Ectodermal cell (in vitro differentiated cells): Measurements from ENCODE around the gene RAB11FIP3.

Experiments
- H3K27ac ChIP-seq: 2 replicates; pipeline ENCODE4 v1.7.0; 2013; ENCODE audit warnings: mild to moderate bottlenecking, low read depth, low read length; ENCODE audit not compliant: insufficient read depth, poor library complexity, severe bottlenecking
- H3K27me3 ChIP-seq: 2 replicates; pipeline ENCODE4 v1.7.0; 2013; ENCODE audit warnings: mild to moderate bottlenecking, low read length; ENCODE audit not compliant: insufficient read depth, control insufficient read depth, poor library complexity, severe bottlenecking
- H3K36me3 ChIP-seq: one replicate; pipeline ENCODE4 v1.7.0; 2013; ENCODE audit warnings: low read length; ENCODE audit not compliant: control insufficient read depth, insufficient read depth
- H3K4me1 ChIP-seq: one replicate; pipeline ENCODE4 v1.7.0; 2013; ENCODE audit warnings: low read length; ENCODE audit not compliant: control insufficient read depth, insufficient read depth
- H3K4me3 ChIP-seq: 2 replicates; pipeline ENCODE4 v1.7.0; 2013; ENCODE audit warnings: low read depth, low read length, control low read depth; ENCODE audit not compliant: insufficient read depth
- H3K9me3 ChIP-seq: 2 replicates; pipeline ENCODE4 v1.7.0; 2013; ENCODE audit warnings: mild to moderate bottlenecking, low read length, moderate library complexity; ENCODE audit not compliant: control insufficient read depth
- WGBS, 2 experiments: methylation state at CpG; one replicate each; pipeline ENCODE4 v1.1.7; 2013; ENCODE audit warnings: missing lambda C conversion rate in 2 of 2; 5-methylcytosine and 5-hydroxymethylcytosine counted together

Gene RAB11FIP3

GRCh38 chr16:534856-535445 is 109.5 kb downstream of the RAB11FIP3 start:
- Histone ChIP-seq H3K27ac (no peak overlapping the region), H3K36me3 (no peaks in the 10 kb centered on the region), H3K4me3 (no peak overlapping the region), H3K27me3 (no peaks in the 10 kb centered on the region), H3K4me1 (peaks cover 9% of the 10 kb centered on the region), H3K9me3 (no peaks in the 10 kb centered on the region)
- WGBS, 2 experiments, result 95 to 96% methylated on average over 27 of the region's 27 CpGs

GRCh38 chr16:535446-536405 is 110.3 kb downstream of the RAB11FIP3 start:
- Histone ChIP-seq H3K27me3 (no peaks in the 10 kb centered on the region), H3K4me3 (no peak overlapping the region), H3K36me3 (no peaks in the 10 kb centered on the region), H3K9me3 (no peaks in the 10 kb centered on the region), H3K4me1 (peaks cover 8% of the 10 kb centered on the region), H3K27ac (no peak overlapping the region)
- 95% methylated on average over 39 of the region's 39 CpGs for WGBS, 2 experiments

GRCh38 chr16:536746-537145 is 111.3 kb downstream of the RAB11FIP3 start:
- no peaks in the 10 kb centered on the region for H3K27me3 ChIP-seq
- 96 to 97% methylated on average over 17 of the region's 17 CpGs for WGBS, 2 experiments
- no peaks in the 10 kb centered on the region for H3K9me3 ChIP-seq
- H3K36me3 ChIP-seq, result no peaks in the 10 kb centered on the region
- H3K4me3 ChIP-seq, result no peak overlapping the region
- H3K4me1 ChIP-seq, result peaks cover 8% of the 10 kb centered on the region
- H3K27ac ChIP-seq, result no peak overlapping the region

GRCh38 chr16:537415-538335 is 112.2 kb downstream of the RAB11FIP3 start:
- Histone ChIP-seq H3K27me3 (no peaks in the 10 kb centered on the region), H3K4me1 (peaks cover 8% of the 10 kb centered on the region), H3K4me3 (no peak overlapping the region), H3K27ac (no peak overlapping the region), H3K36me3 (no peaks in the 10 kb centered on the region), H3K9me3 (no peaks in the 10 kb centered on the region)
- WGBS, 2 experiments, result 95 to 97% methylated on average over 60 of the region's 60 CpGs

GRCh38 chr16:539901-540530 is 114.6 kb downstream of the RAB11FIP3 start:
- Histone ChIP-seq H3K27me3 (no peaks in the 10 kb centered on the region), H3K4me1 (peaks cover 6% of the 10 kb centered on the region), H3K4me3 (no peak overlapping the region), H3K27ac (no peak overlapping the region), H3K36me3 (no peaks in the 10 kb centered on the region), H3K9me3 (no peaks in the 10 kb centered on the region)
- WGBS, 2 experiments, result 94 to 95% methylated on average over 34 of the region's 34 CpGs

- H3K27me3 ChIP-seq, result no peaks in the 10 kb centered on the region
- peaks cover 6% of the 10 kb centered on the region for H3K4me1 ChIP-seq
- no peak overlapping the region for H3K4me3 ChIP-seq
- H3K36me3 ChIP-seq, result no peaks in the 10 kb centered on the region
- 94 to 96% methylated on average over 29 of the region's 29 CpGs for WGBS, 2 experiments
- H3K27ac ChIP-seq, result no peak overlapping the region
- H3K9me3 ChIP-seq, result no peaks in the 10 kb centered on the region
Observed at GRCh38 chr16:540645-541340, 115.3 kb downstream of the RAB11FIP3 start.

- no peaks in the 10 kb centered on the region for H3K27me3 ChIP-seq
- H3K27ac ChIP-seq, result no peak overlapping the region
- no peaks in the 10 kb centered on the region for H3K36me3 ChIP-seq
- WGBS, 2 experiments, result 94% methylated on average over 51 of the region's 51 CpGs
- no peak overlapping the region for H3K4me3 ChIP-seq
- peaks cover 6% of the 10 kb centered on the region for H3K4me1 ChIP-seq
- H3K9me3 ChIP-seq, result no peaks in the 10 kb centered on the region
Observed at GRCh38 chr16:543301-544164, 118.1 kb downstream of the RAB11FIP3 start.

GRCh38 chr16:544517-544916 is 119.1 kb downstream of the RAB11FIP3 start:
- Histone ChIP-seq H3K27me3 (no peaks in the 10 kb centered on the region), H3K4me3 (no peak overlapping the region), H3K36me3 (no peaks in the 10 kb centered on the region), H3K9me3 (no peaks in the 10 kb centered on the region), H3K27ac (no peak overlapping the region), H3K4me1 (peaks cover 6% of the 10 kb centered on the region)
- WGBS, 2 experiments, result 95 to 96% methylated on average over 43 to 46 of the region's 46 CpGs
